HG03095 (cell line): ENCODE measurements around the gene SMIM17.
"Not testable (repeated sequence)": the region's sequence is repeated elsewhere in the genome, so short reads cannot be mapped to it uniquely, and the experiment has no call there.

Source experiments
- ATAC-seq: cut with Tn5 transposase; IDR thresholded peaks from one replicate; pipeline ENCODE4 v1.9.1; 2021; ENCODE audit warnings: moderate library complexity; ENCODE audit not compliant: unreplicated experiment

The SMIM17 gene

GRCh38 chr19:56654151-56654550 is 11.2 kb downstream of the SMIM17 start:
- no peak for ATAC-seq

GRCh38 chr19:56660381-56661107 is 17.6 kb downstream of the SMIM17 start:
- no peak for ATAC-seq

DNA sequence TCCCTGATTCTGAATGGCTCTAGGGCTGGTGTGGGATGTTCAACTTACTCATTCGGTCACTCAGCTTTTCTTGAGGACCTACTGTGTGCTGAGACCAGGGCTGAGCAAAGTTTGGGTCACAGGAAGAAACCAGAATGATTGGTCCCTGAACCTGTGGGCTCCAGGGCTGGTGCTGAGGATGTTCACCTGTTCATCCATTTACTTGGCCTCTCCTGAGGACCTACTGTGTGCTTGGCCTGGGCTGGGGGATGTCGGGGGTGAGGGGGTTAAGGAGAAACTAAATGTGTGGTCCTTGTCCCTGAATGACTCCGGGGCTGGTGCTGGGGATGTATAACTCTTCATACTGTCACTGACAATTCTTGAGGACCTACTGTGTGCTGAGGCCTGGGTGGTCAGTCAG is 18.3 kb downstream of the SMIM17 start:
- ATAC-seq: no peak

DNA sequence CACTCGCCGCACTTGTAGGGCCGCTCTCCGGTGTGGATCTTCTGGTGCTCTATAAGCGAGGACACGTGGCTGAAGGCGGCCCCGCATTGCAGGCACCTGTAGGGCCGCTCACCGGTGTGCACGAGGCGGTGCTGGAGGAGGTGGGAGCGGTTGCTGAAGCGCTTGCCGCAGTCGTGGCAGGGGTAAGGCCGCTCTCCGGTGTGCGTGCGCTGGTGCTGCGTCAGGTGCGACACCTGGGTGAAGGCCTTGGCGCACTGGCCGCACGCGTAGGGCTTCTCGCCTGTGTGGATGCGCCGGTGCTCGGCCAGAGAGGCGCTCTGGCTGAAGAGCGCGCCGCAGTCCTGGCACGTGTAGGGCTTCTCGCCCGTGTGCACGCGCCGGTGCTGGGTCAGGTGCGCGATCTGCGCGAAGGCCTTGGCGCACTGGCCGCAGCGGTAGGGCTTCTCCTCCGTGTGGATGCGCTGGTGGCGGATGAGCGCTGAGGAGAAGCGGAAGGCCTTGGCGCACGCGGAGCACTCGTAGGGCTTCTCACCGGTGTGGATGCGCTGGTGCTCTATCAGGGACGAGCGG is 21.1 kb downstream of the SMIM17 start:
- ATAC-seq: no peak

- no peak for ATAC-seq
Measured at GRCh38 chr19:56664511-56664910, 21.6 kb downstream of the SMIM17 start.

GRCh38 chr19:56667311-56667870 is 24.4 kb downstream of the SMIM17 start:
- ATAC-seq: no peak

DNA sequence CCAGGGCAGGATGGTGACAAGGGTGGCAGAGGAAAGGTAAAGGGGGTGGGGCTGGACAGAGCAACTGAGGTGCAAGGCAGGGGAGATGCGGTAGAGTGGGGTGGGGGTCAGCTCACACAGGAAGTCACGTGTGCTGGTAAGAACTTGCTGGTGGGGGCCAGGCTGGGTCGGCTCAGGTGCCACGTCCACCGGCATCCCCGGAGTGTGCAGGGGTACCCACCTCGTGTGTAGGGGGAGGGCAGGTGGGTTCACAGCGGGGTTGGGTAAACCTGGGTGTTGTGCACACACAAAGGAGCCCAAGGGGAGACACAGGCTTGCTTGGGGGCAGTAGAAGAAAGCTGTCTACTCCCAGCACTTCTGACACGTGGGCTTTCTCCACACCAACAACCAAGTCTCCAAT is 25.7 kb downstream of the SMIM17 start:
- no peak for ATAC-seq

DNA sequence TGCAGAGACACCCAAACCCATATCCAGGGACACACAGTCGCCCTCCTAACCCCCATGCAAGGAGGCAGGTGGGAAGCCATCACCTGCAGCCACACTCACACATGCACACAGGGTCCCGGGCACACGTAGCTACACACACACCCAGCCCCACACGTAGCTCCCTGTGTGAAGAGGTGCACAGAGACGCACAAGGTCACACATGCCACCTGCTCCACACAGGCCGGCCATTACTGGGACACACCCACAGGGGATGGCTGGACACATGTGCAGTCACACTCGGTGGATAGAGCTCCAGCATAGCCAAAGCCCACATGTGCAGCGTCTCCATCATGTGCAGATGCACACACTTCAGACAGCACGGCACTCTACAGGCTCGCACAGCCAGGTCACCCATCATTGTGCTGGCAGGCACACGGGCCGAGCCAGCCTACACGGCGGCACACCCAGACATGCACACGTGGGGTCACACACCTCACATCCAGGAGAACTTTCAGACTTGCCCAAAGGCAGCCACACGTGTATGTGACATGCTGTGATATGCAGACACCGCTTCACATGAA is 27.5 kb downstream of the SMIM17 start:
- ATAC-seq: no peak

DNA sequence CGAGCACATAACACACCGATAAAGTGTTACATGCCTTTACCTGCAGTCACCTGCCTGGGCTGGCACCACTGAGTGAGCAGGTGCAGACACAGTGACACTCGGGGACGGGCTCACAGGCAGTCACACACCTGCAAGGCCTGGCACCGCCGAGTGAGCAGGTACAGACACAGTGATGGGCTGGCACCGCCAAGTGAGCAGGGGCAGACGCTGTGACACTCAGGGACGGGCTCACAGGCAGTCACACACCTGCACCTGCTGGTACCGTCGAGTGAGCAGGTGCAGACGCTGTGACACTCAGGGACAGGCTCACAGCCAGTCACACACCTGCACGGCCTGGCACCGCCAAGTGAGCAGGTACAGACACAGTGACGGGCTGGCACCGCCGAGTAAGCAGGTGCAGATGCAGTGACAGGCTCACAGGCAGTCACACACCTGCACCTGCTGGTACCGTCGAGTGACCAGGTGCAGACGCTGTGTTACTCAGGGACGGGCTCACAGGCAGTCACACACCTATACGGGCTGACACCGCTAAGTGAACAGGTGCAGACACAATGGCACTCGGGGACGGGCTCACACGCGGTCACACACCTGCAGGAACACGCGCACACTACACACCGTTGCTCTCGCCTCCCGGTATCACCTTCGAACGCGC is 28.1 kb downstream of the SMIM17 start:
- ATAC-seq: no peak

DNA sequence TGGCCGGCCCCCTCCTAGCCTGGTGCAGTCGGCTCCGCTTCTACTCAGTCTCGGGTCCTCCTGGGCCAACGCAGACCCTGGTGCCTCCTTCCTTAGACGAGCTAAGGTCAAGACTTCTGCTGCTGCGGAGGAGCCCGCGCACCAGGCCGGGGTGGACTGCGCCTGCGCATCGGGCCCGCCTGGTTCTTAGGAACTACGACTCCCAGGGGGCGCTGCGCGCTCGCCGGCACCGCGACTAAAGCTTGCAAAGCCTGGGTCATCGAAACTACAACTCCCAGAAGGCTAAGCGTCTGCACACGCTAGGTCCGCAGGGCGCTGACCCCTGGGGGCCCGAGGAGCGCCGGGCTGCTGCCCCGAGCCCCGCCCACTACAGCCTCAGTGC is 28.6 kb downstream of the SMIM17 start, which contains the start of gene ZNF835:
TSS of gene ZNF835 (minus strand) at position 145 of the 382 bp plus-strand sequence. CDS start 6,559 bp downstream, outside the sequence.
- no peak for ATAC-seq

DNA sequence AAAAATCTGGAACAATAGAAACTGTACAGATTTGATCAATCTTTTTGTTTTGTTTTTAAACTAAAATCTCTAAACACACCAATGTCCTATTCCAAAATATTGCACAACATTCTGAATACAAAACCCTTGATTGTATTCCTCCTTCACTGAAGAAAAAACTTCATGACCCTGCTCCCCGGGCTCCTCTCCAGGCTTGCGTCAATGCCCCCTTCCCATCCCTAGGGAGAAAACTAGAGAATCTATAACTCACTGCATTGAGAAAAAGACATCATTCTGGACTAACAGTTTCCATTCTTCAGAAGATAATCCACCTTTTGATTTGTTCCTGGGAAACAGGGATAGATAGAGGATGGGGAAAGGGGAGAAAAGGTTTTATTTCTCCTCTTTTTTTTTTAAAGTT is 29.7 kb downstream of the SMIM17 start:
- not testable (repeated sequence) for ATAC-seq

DNA sequence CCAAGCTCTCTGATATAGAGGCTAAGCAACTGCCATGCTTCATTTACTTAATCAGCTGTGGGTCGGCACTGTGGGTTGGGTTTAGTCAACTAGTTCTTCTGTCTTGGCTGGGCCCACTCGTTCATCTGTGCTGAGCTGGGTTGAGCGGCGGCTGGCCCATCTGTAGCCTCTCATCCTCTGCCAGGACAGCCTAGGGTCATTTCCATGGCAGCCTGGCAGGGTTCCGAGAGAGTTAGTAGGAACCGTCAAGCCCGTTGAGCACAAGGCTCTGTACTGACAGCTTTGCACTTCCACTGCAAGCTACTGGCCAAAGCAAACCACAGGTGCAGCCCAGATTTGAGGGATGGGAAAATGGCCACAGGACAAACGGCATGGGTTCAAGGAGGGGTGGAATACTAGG is 35.2 kb downstream of the SMIM17 start:
- no peak for ATAC-seq

DNA sequence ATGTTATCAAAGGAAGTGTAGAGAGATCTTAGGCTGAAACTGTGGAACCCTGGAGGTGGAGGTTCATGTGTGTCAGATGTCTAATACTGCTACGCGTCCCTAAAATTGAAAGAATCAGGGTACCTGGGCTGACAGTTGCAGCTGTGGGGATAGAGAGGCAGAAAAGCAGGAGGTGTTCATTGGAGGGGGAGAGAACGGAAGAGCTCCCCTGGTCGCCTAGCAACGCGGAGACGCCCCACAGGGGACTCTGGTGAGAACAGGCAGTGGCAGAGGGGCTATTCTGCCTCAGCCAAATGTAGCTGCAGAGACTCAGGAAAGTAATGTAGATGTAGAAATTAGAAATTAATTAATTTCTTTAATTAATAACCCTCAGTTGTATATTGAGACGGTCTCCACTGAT is 38.7 kb downstream of the SMIM17 start:
- ATAC-seq: no peak

DNA sequence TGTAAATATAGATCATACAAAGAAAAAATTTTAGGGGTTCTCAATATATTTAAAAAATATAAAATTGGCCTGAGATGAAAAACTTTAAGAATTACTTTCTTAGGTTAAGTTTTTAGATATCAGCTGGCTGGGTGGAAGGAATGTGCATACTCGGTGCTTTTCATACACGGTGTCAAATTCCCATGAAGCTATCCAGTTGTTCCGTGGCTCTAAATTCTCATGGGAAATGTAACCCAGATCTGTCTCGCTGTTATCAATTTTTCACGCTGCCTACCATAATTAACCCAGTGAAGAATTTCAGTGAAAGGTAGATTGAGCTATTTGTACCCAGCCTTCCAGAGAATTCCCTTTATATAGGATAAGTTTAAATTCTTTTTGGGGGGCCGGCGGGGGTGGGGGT is 40.2 kb downstream of the SMIM17 start:
- no peak for ATAC-seq

- no peak for ATAC-seq
Measured at GRCh38 chr19:56687031-56687430, 44.1 kb downstream of the SMIM17 start.

DNA sequence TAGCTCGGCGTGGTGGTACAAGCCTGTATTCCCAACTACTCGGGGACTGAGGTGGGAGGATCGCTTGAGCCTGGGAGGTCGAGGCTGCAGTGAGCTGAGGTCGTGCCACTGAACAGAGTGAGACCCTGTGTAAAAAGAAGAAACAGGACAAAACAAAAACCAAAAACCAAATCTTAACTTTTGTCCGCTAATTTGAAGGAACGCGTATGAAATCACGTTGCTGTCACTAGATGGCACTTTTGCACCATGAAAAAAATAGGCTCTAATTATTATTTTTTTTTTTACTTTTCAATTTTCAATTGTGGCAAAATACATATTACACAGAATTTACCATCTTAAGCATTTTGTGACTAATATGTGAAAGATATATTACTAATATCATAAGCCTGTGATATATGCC is 46.2 kb downstream of the SMIM17 start:
- no peak for ATAC-seq

- ATAC-seq: no peak
Measured at GRCh38 chr19:56690670-56691069, 47.7 kb downstream of the SMIM17 start.

DNA sequence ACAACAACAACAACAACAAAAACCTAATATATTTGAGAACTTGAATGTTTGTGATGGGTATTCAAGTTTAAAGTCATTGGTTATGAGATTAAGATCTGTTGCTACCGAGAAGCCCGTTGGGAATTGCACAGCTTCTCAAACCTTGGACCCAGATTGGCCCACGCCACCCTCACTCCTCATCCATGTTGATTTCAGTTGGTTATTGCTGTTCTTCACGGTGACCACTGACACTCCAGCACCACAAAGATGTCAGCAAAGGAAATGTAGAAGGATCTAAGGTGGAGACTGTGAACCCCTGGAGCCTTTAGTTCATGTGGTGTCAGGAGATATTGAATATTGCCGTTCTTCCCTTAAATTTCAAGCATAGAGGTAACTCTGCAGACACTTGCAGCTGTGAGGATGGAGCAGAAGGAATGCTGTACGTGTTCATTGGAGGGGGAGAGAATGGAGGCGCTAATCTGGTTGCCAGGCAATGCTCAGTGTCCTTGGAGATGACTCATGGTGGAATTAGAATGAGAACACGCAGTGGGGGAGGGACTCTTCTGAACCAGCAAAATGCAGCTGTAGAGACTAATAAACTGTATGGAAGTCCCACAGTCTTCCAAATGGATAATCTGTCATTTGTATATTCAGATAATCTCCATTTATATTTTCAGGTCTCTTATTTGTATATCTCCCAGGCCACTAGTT is 49.4 kb downstream of the SMIM17 start:
- no peak for ATAC-seq

- ATAC-seq: no peak
Measured at GRCh38 chr19:56699552-56699951, 56.6 kb downstream of the SMIM17 start.

- no peak for ATAC-seq
Measured at GRCh38 chr19:56701895-56702294, 58.9 kb downstream of the SMIM17 start.

GRCh38 chr19:56705939-56706338 is 63.0 kb downstream of the SMIM17 start:
- no peak for ATAC-seq
